Measurements from ENCODE around the gene METTL24.
"Not testable (repeated sequence)": the region's sequence is repeated elsewhere in the genome, so short reads cannot be mapped to it uniquely, and the experiment has no call there.

Gene METTL24

DNA sequence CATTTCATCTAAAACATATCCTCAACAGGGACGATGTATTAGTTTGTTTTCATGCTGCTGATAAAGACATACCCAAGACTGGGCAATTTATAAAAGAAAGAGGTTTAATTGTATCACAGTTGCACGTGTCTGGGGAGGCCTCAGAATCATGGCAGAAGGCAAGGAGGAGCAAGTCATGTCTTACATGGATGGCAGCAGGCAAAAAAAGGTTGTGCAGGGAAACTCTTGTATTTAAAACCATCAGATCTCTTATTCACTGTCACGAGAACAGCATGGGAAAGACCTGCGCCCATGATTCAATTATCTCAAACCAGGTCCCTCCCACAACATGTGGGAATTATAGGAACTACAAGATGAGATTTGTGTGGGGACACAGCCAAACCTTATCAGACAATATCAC is 48.7 kb downstream of the METTL24 start:
- DNase-seq = not testable (repeated sequence)

DNA sequence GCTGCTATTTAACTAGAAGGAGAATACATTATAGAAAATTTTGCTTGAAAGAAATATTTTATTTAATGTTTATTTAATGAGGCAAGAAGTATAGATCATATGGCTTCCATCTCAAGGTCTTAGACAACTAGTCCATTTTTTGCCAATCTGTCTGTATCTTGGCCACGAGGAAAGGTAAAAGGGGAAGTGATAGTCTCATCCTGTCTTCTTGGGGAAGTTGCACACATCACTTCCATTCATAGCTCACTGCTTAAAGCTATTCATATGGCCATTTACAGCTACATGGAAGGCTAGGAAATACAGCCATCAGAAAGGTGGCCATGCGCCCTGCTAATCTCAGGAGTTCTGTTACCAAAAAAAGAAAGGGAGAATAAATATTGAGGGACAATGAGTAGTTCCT is 50.8 kb downstream of the METTL24 start:
- DNase-seq = no peak

DNA sequence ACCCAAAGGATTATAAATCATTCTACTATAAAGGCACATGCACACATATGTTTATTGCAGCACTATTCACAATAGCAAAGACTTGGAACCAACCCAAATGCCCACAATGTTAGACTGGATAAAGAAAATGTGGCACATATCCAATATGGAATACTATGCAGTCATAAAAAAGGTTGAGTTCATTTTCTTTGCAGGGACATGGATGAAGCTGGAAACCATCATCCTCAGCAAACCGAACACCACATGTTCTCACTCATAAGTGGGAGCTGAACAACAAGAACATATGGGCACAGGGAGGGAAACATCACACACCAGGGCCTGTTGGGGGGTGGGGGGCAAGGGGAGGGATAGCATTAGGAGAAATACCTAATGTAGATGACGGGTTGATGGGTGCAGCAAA is 52.3 kb downstream of the METTL24 start:
- DNase-seq = not testable (repeated sequence)

DNA sequence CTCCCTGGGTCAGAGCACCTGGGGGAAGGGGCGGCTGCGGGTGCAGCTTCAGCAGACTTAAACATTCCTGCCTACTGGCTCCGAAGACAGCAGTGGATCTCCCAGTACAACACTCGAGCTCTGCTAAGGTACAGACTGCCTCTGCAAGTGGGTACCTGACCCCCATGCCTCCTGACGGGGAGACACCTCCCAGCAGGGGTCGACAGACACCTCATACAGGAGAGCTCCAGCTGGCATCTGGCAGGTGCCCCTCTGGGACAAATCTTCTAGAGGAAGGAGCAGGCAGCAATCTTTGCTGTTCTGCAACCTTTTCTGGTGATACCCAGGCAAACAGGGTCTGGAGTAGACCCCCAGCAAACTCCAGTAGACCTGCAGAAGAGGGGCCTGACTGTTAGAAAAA is 54.5 kb downstream of the METTL24 start:
- DNase-seq = not testable (repeated sequence)

GRCh38 chr6:110298916-110299315 is 59.2 kb downstream of the METTL24 start:
- no peak for DNase-seq

DNA sequence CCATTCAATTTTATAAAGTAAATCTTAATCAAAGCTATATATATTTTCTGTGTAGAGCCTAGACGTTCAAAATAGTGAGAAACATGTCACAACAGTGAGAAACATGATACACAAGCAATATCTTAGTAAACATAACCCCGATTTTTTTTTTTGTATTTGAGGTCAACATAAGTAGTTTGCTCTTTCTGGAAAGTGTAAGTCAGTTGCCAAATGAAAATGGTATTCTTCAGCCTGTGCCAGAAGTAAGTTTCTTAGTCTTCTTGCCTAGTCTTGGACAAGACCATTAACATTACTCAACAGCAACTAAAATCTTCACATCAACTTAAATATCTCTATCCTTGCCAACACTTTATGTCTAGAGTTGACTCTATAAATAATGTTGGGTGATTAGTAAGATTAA is 59.7 kb downstream of the METTL24 start:
- no peak for DNase-seq

- DNase-seq = no peak
Observed at GRCh38 chr6:110296241-110297025, 61.7 kb downstream of the METTL24 start.

- DNase-seq = no peak
Observed at GRCh38 chr6:110295451-110296165, 62.5 kb downstream of the METTL24 start.

DNA sequence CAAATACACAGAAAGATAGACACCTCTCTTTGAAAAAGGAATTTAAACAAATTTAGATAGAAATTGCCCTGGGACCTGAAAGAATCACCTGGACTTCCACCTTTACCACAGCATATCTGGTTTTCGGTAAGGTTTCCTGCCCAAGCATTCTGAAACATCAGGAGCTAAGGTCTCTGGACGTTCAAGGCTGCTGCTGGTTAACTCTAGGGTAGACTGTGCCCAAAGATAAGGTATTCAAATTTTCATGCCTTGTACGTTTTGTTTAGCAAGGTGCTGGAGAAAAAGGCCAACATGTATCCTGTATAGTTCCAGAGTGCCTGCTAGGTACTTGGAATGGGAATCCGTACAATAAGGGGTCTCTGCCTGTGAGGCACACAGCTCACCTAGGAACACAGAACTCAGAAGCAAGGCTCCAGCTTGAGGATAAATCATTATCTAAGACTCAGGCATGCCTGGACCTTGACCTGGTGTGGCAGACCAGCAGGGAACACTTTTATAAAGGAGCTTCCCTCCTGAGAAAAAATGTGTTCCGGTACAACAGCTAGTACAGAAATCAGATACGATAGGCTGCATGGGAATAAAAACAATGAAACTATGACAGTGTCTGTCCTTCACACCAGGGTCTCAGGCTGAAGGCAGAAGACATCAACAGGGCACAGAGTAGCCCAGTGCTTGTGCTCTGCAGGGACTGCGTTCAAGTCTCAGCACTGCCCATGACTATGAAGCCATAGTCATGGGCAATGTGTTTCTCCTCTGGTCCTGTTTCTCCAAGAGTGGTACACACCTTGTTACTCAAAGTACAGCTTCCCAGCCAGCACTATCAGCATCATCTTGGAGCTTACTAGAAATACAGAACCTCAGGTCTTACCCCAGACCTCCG is 70.4 kb downstream of the METTL24 start:
- DNase-seq = no peak

DNA sequence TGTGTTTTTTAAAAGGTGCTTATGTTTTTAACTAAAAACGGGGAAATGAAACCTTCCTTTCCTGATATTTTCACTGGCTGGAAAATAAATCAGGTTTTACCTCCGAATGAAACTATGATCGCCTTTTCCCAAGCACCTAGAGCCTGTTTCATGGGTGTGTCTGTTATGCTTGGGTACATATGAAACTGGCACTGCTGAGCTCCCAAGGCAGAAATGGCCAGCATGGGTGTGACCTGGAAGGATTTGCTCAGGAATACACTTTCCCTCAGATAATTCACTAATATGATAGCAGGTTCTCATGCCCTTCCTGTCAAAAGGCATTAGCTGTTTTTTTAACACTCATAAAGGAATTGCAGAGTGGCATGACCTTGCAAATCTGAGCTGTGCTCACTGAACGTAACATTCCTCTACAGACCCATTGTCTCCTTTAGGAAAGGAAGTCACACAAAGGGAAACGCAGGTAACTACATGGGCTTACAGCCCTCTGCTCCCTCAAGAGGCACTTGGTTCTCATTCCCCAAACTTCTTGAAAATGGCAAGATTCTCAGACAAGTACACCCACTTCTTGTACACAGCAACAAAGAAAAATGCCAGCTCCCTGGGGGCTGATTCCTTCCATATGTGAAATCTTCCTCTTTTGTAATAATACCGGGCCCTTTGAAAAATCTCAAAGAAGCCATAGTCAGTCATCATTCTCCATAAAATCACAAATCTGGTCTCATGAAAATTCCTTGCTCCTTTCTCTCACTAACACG is 72.7 kb downstream of the METTL24 start:
- DNase-seq = no peak

GRCh38 chr6:110284855-110285254 is 73.3 kb downstream of the METTL24 start:
- DNase-seq = no peak

GRCh38 chr6:110283657-110284056 is 74.5 kb downstream of the METTL24 start:
- DNase-seq = no peak

DNA sequence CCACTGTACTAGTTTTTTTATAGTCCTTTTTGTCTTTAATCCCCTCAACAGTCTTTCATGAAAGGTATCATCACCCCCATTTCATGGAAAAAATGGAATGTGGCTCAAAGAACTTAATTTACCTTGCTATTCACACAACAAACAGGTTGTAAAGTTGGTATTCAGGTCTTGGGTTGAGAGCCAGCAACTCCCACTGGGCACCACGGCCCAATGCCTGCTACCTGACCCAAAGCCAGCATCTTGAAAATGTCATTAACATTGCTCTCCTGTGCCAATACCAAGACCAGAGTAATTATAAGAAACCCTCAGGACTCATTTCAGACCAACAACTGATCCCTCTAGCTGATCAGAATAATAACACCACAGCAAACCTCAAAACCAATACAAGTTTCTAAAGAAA is 75.7 kb downstream of the METTL24 start:
- DNase-seq = no peak

- no peak for DNase-seq
Observed at GRCh38 chr6:110277100-110277665, 81.0 kb downstream of the METTL24 start.

GRCh38 chr6:110272781-110273180 is 85.4 kb downstream of the METTL24 start:
- DNase-seq = not testable (repeated sequence)

- no peak for DNase-seq
Observed at GRCh38 chr6:110271732-110272022, 86.5 kb downstream of the METTL24 start.

GRCh38 chr6:110270165-110270564 is 88.0 kb downstream of the METTL24 start:
- no peak for DNase-seq

GRCh38 chr6:110269623-110270022 is 88.5 kb downstream of the METTL24 start:
- no peak for DNase-seq

- DNase-seq = no peak
Observed at GRCh38 chr6:110266996-110267395, 91.2 kb downstream of the METTL24 start.

- no peak for DNase-seq
Observed at GRCh38 chr6:110265273-110265672, 92.9 kb downstream of the METTL24 start.

DNA sequence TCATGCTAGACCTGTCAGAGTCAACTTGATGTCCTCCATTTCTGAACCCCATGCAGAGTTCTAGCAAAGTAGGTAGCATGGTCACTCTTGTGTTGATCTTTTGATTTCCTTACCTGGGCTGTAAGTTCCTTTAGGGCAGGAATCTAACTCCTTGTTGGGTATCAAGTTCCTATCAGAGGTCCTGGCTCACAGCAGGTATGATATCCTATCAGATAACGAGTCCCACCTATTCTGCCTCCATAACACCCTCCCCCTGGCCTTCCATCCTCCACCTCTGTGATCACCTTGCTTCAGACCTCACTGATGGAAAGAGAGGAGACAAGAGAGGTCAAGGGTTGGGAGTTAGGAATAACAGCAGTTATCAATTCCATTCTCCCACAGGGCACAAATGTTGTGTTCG is 101.8 kb downstream of the METTL24 start:
- no peak for DNase-seq

DNA sequence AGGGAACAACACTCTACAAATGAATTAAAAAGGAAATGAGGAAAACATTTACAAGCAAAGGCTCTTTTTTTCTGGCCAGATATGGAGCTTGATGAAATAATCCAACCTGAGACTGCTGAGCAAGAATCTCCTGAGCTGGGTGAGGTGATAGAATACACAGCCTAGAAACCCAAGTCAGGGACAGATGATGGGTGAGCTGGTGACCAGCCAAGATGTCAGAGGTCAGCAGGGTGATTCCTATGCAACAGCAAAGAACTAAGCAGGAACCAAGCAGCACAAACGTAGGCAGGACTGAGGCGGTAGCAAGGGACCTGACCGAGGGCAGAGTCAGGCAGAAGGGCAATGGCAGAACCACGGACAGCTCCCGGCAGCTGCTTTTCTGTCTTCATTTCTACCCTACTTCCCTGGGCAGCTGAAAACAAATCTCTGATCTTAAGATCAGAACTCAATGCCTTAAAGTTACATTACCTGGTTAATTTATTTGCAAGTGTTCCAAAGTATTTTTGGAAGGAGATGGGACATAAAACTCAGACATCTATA is 102.9 kb downstream of the METTL24 start:
- no peak for DNase-seq

Data from T1000 (cell line).